ENCODE results near the gene HTR3C. TPM values are rescaled to one million over a fixed set of nuclear protein-coding genes. Genes with fewer than 3 reads are reported as not detected.
"Not testable (repeated sequence)": the region's sequence is repeated elsewhere in the genome, so short reads cannot be mapped to it uniquely, and the experiment has no call there.

Gene HTR3C, protein sequence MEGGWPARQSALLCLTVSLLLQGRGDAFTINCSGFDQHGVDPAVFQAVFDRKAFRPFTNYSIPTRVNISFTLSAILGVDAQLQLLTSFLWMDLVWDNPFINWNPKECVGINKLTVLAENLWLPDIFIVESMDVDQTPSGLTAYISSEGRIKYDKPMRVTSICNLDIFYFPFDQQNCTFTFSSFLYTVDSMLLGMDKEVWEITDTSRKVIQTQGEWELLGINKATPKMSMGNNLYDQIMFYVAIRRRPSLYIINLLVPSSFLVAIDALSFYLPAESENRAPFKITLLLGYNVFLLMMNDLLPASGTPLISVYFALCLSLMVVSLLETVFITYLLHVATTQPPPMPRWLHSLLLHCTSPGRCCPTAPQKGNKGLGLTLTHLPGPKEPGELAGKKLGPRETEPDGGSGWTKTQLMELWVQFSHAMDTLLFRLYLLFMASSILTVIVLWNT
- not detected in 2 replicates for total RNA-seq (2014; rRNA removed; shearing (Covaris generic))

DNA sequence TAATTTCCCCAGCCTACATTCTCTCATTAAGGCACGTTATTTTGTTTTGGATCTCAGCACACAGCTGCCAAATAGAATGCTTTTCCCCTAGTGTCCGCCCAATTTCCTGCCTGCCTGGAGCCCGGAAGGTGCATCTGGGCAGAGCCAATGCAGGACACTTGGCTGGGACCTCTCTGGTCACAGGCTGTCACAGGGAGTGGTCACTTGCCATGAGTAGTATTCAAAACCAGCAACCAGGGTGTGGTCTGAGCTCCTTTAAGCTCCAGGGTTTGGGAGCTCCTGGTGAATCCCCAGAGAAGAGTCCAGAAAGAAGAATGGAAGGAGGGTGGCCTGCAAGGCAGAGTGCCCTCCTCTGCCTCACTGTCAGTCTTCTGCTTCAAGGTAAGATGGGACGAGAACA is at the start of gene HTR3C:
TSS of gene HTR3C (plus strand) at position 281 of the 400 bp plus-strand sequence. CDS start at position 315, 34 bp downstream.
- DNase-seq, result no peak
- H3K36me3 ChIP-seq (replicated peaks; ENCODE audit: control insufficient read depth, insufficient read depth, low read length), result no peaks in the 10 kb centered on the region
- no peaks in the 10 kb centered on the region for H3K27me3 ChIP-seq (ENCODE audit: control insufficient read depth, insufficient read depth, low read length)
- no peak within 1 kb of the TSS for H3K4me3 ChIP-seq (ENCODE audit: insufficient read depth, low read depth, low read length)

DNA sequence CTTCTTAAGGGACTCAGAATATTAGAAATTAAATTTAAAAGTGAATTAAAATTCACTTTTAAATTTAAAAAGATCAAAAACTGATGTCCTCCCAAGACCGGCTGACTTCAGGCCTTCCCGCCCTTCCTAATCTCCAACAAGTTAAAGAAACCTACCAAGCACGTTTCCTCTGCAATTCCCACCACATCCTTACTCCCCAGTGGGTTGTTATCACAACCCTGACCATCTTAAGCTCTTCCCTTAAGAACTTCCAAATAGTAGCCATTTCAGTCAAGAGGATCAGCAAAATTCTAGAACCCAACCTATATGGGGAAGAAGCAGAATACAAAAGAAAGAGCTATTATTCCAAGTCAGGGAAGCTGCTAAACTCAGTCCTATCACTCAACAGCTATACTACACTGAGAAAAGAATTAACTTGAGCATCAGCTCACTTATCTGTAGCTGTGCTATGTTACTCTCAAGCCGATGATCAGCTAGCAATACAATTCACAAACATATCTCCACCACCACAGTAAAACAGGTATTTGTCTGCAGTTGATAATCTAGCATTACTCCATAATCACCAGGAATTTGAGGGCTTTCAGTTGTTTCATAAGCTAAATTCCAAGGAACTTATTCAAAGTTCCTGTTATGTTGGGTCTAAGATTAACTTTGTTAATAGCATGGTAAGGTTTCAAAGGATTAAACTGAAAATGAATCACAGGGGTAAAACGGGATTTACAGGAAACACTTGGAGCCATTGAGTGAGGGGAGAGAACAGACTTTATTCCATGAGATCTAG is 49.5 kb upstream of the HTR3C start:
- Histone ChIP-seq H3K4me3 (ENCODE audit: insufficient read depth, low read depth, low read length) (no peak overlapping the region), H3K27me3 (ENCODE audit: control insufficient read depth, insufficient read depth, low read length) (no peaks in the 10 kb centered on the region), H3K36me3 (replicated peaks; ENCODE audit: control insufficient read depth, insufficient read depth, low read length) (no peaks in the 10 kb centered on the region)
- DNase-seq, result no peak

DNA sequence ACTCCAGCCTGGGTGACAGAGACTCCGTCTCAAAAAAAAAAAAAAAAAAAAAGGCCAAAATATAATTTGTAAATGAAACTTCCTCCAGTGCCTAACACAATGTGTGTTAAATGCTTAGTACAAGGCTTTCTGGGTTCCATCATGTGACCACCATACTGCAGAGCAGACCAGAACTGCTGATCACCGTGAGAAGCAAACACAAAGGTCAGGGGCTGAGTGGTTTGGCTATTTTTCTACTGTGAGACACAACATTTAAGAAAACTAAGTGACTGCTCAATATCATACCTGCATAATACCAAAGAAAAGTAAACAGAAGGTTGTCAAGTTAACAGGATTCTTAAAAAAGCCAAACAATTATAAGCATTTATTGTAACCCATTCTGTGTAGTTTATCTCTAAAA is 48.4 kb upstream of the HTR3C start:
- no peaks in the 10 kb centered on the region for H3K27me3 ChIP-seq (ENCODE audit: control insufficient read depth, insufficient read depth, low read length)
- DNase-seq, result no peak
- no peak overlapping the region for H3K4me3 ChIP-seq (ENCODE audit: insufficient read depth, low read depth, low read length)
- H3K36me3 ChIP-seq (replicated peaks; ENCODE audit: control insufficient read depth, insufficient read depth, low read length), result no peaks in the 10 kb centered on the region

DNA sequence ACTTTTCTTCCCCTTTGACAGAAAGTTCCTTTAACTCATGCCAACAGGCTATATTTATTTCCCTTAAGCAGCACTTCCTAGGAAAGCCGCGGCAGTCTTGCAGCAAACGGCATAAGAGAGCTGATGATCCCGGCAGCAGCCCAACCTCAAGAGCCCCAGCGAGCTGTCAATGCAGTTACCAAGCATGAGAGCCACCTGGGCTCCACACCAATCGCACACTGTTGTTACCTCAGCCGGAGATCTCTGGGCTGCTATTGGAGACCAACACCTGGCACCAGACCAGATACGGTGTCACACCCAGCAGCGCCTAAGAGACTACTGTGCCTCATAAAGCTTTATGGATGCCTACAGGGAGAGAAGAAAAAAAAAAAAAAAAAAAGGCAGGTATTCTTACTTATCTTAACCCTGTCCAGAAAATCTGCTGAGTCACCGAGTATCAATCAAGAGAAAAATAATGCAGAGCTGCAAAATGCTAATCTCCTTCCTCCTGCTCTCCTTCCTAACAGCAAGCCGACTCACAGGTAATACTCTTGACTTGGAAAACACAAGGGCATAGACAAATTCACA is 46.8 kb upstream of the HTR3C start:
- no peaks in the 10 kb centered on the region for H3K27me3 ChIP-seq (ENCODE audit: control insufficient read depth, insufficient read depth, low read length)
- no peak overlapping the region for H3K4me3 ChIP-seq (ENCODE audit: insufficient read depth, low read depth, low read length)
- DNase-seq, result peak; percentile 54
- no peaks in the 10 kb centered on the region for H3K36me3 ChIP-seq (replicated peaks; ENCODE audit: control insufficient read depth, insufficient read depth, low read length)

DNA sequence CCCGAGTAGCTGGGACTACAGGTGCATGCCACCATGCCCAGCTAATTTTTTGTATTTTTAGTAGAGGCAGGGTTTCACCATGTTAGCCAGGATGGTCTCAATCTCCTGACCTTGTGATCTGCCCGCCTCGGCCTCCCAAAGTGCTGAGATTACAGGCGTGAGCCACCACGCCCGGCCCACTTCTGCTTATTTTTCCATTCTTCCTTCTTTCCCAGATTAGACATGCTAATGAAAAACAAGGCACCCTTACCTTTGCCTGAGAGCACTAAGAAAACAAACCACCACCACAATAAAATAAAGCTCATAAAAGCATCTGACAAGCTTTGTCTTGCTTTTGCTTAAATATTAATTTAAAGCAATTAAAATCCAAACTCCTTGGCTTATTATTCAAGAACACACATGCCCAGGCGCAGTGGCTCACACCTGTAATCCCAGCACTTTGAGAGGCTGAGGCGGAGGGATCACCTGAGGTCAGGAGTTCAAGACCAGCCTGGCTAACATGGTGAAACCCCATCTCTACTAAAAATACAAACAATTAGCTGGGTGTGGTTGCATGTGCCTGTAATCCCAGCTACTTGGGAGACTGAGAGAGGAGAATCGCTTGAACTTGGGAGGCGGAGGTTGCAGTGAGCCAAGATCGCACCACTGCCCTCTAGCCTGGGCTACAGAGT is 45.6 kb upstream of the HTR3C start:
- not testable (repeated sequence) for H3K36me3 ChIP-seq (replicated peaks; ENCODE audit: control insufficient read depth, insufficient read depth, low read length); H3K4me3 ChIP-seq (ENCODE audit: insufficient read depth, low read depth, low read length); DNase-seq; H3K27me3 ChIP-seq (ENCODE audit: control insufficient read depth, insufficient read depth, low read length)

DNA sequence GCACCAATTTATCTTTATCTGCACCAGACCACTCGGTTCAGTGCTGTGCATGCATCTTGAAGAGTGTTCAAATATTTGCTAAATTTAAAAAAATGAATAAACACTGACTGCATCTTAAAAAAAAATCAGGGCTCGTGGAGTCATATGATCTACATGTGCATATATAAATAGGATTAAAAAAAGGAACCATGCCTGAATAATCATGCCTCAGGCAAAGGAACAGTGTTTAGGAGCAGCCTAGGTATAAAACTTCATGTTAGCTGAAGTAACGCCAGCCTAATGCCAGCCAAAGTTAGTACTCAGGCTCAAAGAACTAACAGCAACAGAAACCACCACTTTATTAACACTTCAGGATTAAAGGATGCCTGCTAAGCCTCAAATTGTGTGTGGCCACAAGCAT is 44.7 kb upstream of the HTR3C start:
- Histone ChIP-seq H3K27me3 (ENCODE audit: control insufficient read depth, insufficient read depth, low read length) (no peaks in the 10 kb centered on the region), H3K36me3 (replicated peaks; ENCODE audit: control insufficient read depth, insufficient read depth, low read length) (peaks cover 2% of the 10 kb centered on the region; the same call in 1 of the 2 replicates), H3K4me3 (ENCODE audit: insufficient read depth, low read depth, low read length) (no peak overlapping the region)
- DNase-seq, result no peak

DNA sequence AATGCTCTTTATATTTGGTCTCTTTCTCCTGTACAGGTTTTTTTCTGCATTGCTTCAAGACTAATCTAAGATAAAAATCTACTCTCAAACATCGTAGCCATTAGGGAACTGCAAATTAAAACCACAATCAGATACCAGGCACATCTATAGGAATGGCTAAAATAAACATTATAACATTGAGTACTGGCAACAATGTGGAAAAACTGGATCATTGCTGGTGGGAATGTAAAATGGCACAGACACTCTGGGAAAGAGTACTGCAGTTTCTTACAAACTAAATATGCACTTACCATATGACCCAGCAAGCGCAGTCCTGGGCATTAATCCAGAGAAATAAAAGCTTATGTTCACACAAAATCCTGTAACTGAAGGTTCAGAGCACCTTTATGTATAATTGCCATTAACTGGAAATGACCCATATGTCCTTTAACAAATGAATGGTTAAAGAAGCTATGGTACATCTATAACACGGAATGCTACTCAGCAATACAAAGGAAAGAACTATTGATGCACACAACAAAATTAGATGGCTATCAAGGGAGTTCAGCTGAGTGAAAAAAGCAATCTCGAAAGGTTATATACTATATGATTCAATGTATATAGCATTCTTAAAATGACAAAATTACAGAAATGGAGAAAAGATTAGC is 41.5 kb upstream of the HTR3C start:
- no peak overlapping the region for H3K4me3 ChIP-seq (ENCODE audit: insufficient read depth, low read depth, low read length)
- H3K36me3 ChIP-seq (replicated peaks; ENCODE audit: control insufficient read depth, insufficient read depth, low read length), result peaks cover 2% of the 10 kb centered on the region; the same call in 1 of the 2 replicates
- DNase-seq, result no peak
- no peaks in the 10 kb centered on the region for H3K27me3 ChIP-seq (ENCODE audit: control insufficient read depth, insufficient read depth, low read length)

DNA sequence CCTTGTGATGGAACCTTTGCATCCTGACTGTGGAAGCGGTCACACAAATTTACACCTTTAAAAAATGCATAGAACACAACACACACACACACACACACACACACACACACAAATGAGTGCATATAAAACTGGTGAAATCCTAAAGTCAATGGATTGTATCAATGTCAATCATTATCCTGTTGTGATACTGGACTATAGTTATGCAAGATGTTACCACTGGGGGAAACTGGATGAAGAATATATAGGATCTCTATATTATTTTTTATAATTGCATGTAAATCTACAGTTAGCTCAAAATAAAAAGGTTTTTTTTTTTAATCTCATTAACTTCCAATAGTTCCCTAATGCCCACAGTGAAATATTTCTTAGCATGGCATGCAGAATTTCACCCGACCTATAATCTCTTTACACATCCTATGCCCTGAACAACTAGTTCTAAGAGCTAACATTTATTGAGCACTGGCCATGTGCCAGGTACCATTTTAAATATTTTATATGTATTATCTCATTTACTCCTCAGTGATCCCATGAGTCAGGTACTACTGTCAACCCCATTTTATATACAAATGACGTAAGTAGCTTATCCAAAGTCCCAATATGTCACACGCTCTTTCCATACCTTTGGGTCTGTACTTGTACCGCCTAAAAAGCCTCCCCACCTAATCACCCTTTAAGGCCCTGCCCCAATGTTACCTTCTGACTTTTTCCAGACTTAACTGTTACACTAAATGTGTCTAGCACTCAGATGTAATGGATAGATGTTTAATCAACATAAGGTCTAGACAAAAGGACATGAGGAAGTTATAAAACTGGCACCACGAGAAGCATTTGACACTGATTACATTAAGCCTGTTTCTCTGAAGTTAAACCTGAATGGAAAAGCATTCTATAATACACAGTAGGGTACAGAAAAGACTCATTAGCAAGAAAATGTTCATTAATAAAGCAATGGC is 40.6 kb upstream of the HTR3C start:
- Histone ChIP-seq H3K4me3 (ENCODE audit: insufficient read depth, low read depth, low read length) (no peak overlapping the region), H3K36me3 (replicated peaks; ENCODE audit: control insufficient read depth, insufficient read depth, low read length) (peaks cover 2% of the 10 kb centered on the region; the same call in 1 of the 2 replicates), H3K27me3 (ENCODE audit: control insufficient read depth, insufficient read depth, low read length) (no peaks in the 10 kb centered on the region; the same call in 1 of the 2 replicates)
- DNase-seq, result no peak

DNA sequence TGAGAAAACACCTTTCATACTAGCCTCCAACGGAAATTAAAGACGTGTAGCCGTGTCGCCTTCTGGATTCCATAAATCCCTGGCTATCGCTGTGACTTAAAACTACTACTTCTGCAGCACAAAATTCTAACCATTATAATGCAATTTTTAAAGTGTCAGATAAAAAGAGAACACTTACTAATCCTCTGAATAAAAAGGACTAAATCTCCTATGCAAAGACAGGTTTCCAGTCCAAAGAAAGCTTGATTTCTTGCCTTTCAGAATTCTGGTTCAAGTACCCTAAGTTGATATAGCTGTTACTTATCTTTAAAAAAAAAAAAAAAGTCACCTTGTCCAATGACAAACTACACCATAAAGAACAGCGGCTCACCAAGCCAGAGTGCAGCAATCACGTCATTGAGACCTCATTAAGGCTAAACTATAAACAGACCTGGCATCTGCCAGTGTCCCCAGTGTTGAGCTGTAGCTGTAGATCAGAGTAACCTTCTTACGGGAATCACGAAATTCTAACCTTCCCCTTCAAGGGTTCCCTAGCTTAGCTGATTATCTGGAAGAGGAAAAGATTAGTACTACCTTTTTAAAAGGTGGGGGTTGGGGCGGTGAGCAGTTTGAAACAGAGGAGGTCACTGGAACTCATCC is 37.3 kb upstream of the HTR3C start:
- Histone ChIP-seq H3K27me3 (ENCODE audit: control insufficient read depth, insufficient read depth, low read length) (no peaks in the 10 kb centered on the region; the same call in 1 of the 2 replicates), H3K4me3 (ENCODE audit: insufficient read depth, low read depth, low read length) (no peak overlapping the region), H3K36me3 (replicated peaks; ENCODE audit: control insufficient read depth, insufficient read depth, low read length) (peaks cover 2% of the 10 kb centered on the region; the same call in 1 of the 2 replicates)
- no peak for DNase-seq

DNA sequence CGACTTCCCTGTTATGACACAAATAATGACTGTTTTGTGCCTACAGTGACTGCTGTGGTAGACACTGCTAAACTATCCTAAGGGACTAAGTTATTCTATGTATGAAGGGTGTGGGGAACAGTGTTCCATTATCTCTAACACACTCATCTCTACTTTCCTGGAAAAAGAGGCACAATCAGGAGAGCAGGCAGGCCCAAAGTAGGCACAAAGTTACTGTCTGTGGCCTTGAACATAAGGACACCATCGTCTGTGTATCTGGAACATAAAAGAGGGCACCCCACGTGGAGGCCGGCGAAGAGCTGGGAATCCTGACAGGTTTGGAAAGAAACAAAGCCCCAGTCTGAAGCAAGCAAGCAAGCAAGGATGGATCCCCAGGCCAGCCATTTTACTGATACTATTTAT is 36.7 kb upstream of the HTR3C start:
- no peak for DNase-seq
- Histone ChIP-seq H3K27me3 (ENCODE audit: control insufficient read depth, insufficient read depth, low read length) (no peaks in the 10 kb centered on the region; the same call in 1 of the 2 replicates), H3K36me3 (replicated peaks; ENCODE audit: control insufficient read depth, insufficient read depth, low read length) (peaks cover 2% of the 10 kb centered on the region; the same call in 1 of the 2 replicates), H3K4me3 (ENCODE audit: insufficient read depth, low read depth, low read length) (no peak overlapping the region)

DNA sequence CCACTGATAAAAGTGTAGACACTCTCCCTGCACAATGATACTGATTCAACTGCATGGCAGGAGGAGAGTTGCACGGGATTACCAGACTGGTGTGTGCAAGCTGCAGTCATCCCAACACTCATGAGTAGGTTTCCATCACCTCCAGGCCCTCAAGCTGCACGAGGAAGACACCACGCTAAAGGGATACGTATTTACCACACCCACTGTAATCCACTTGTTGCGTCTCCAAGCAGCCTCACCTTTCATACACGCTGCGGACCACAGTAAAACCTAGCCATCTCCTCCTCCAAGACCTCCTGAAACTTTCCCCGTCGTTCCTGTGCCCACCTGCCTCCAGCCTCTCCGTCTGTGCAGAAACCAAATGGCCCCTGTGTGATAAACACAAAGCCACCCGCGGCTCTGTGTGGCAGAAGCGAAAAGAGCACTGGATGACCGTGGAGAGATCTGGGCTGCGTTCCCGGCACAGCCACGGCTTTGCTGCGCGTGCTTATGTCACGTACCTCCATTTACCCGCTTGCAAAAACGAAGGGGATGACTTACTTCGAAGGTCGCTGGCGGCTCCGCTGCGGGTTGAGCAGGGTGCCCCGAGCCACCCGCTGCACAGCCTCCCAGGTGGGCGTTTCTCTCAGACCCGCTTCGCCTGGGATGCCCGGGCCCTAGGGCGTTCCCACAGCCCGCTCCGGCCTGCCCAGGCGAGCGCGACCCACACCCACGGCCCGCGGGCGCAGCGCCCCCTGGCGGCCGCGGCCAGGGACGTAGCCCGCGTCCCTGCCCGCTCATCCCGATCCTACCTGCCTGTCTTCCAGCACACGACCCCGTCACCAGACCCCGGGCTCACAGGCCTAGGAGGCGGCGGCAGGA is 35.8 kb upstream of the HTR3C start:
- peak overlapping the region; percentile 98 for H3K4me3 ChIP-seq (ENCODE audit: insufficient read depth, low read depth, low read length)
- peak; percentile 91 for DNase-seq
- no peaks in the 10 kb centered on the region; the same call in 1 of the 2 replicates for H3K27me3 ChIP-seq (ENCODE audit: control insufficient read depth, insufficient read depth, low read length)
- no peaks in the 10 kb centered on the region; the same call in 1 of the 2 replicates for H3K36me3 ChIP-seq (replicated peaks; ENCODE audit: control insufficient read depth, insufficient read depth, low read length)

All from H7 (cell line).